Frontal cortex (tissue), 4 donors: ENCODE results near the gene INAFM2. TPM values are rescaled to one million over a fixed set of nuclear protein-coding genes. Genes with fewer than 3 reads are reported as not detected.

ENCODE experiments used
- DNase-seq, 2 donors: peaks; one replicate each; pipeline ENCODE4 v3.0.0; 2012; ENCODE audit warnings: low spot score in 2 of 2
- FAIRE-seq: peaks from 2 replicates; lab custom pipeline; 2012; peaks lifted over from hg19 to GRCh38; lab: Jason Lieb, UNC
- total RNA-seq: library from RNA; depleted of rRNA; stranded (reverse); fragments of >200 nt; gene quantifications from one replicate; pipeline ENCODE4 v1.2.3, GENCODE V29; 2014
- donor health status: control.
- donor health status: control.
- donor health status: control.

INAFM2 gene
- total RNA-seq, 1 donor from 2014 or later: 10.6 TPM

- DNase-seq (no peak), FAIRE-seq (no peak)
Measured at GRCh38 chr15:40286794-40287193, 36.7 kb upstream of the INAFM2 start.

GRCh38 chr15:40287505-40287904 lies 36.0 kb upstream of the INAFM2 start:
- DNase-seq (no peak), FAIRE-seq (no peak)

GRCh38 chr15:40287968-40288367 lies 35.5 kb upstream of the INAFM2 start:
- DNase-seq (no peak), FAIRE-seq (no peak)

GRCh38 chr15:40289140-40289775 lies 34.2 kb upstream of the INAFM2 start:
- FAIRE-seq (no peak), DNase-seq (no peak)

GRCh38 chr15:40290545-40290917 lies 33.0 kb upstream of the INAFM2 start:
- FAIRE-seq (no peak), DNase-seq (no peak)

GRCh38 chr15:40290918-40291574 lies 32.4 kb upstream of the INAFM2 start:
- peak in 1 of 2 donors; percentile 50 for DNase-seq

GRCh38 chr15:40292246-40292645 lies 31.2 kb upstream of the INAFM2 start:
- FAIRE-seq: no peak

More at GRCh38 chr15:40290918-40291574, 32.4 kb upstream of the INAFM2 start:
- no peak for FAIRE-seq

GRCh38 chr15:40293006-40293405 lies 30.5 kb upstream of the INAFM2 start:
- FAIRE-seq (no peak), DNase-seq (no peak)

More at GRCh38 chr15:40292246-40292645, 31.2 kb upstream of the INAFM2 start:
- no peak for DNase-seq

- FAIRE-seq (no peak), DNase-seq (peak in 1 of 2 donors; percentile 58)
Measured at GRCh38 chr15:40293905-40294895, 29.3 kb upstream of the INAFM2 start.

GRCh38 chr15:40295297-40295696 lies 28.2 kb upstream of the INAFM2 start:
- DNase-seq (no peak), FAIRE-seq (no peak)

- FAIRE-seq: no peak
- DNase-seq: no peak
Measured at GRCh38 chr15:40295877-40296560, 27.5 kb upstream of the INAFM2 start.

GRCh38 chr15:40296561-40297230 lies 26.8 kb upstream of the INAFM2 start:
- FAIRE-seq (no peak), DNase-seq (no peak)

GRCh38 chr15:40297356-40297755 lies 26.1 kb upstream of the INAFM2 start:
- DNase-seq: no peak
- no peak for FAIRE-seq

- FAIRE-seq (no peak), DNase-seq (no peak)
Measured at GRCh38 chr15:40298216-40298935, 25.1 kb upstream of the INAFM2 start.

- FAIRE-seq: no peak
- DNase-seq: no peak
Measured at GRCh38 chr15:40300367-40300766, 23.1 kb upstream of the INAFM2 start.

GRCh38 chr15:40300771-40301170 lies 22.7 kb upstream of the INAFM2 start:
- DNase-seq (no peak), FAIRE-seq (no peak)

GRCh38 chr15:40301467-40302179 lies 21.9 kb upstream of the INAFM2 start:
- FAIRE-seq: no peak
- no peak for DNase-seq

GRCh38 chr15:40302288-40302886 lies 21.1 kb upstream of the INAFM2 start:
- FAIRE-seq (no peak), DNase-seq (no peak)
